GM18951 (cell line): ENCODE results near the gene SCN3B.

Experiments used
- POLR2A ChIP-seq: IDR thresholded peaks from 4 replicates; pipeline ENCODE4 v1.6.1; 2011; ENCODE audit warnings: mild to moderate bottlenecking; ENCODE audit not compliant: insufficient read length, insufficient read depth; ENCODE audit errors: extremely low read depth
- in situ Hi-C: fragments of 300-500 bp; cut with MboI; formaldehyde crosslinking; loops from one replicate; pipeline ENCODE4 v1.12.0; 2022; ENCODE audit warnings: low sequenced_read_pairs, mixed read lengths, inconsistent platforms; ENCODE audit not compliant: unreplicated experiment

Gene SCN3B

GRCh38 chr11:123603666-123604065, 50.8 kb downstream of the SCN3B start:
- in situ Hi-C loops = no loop called here
- no peak for TF ChIP-seq POLR2A

- TF ChIP-seq POLR2A = no peak
- in situ Hi-C loops = no loop called here
Measured at GRCh38 chr11:123601743-123602142, 52.7 kb downstream of the SCN3B start.

- no peak for TF ChIP-seq POLR2A
- in situ Hi-C loops = no loop called here
Measured at GRCh38 chr11:123601136-123601535, 53.3 kb downstream of the SCN3B start.

- TF ChIP-seq POLR2A = no peak
- in situ Hi-C loops = no loop called here
Measured at GRCh38 chr11:123597859-123598258, 56.6 kb downstream of the SCN3B start.

- in situ Hi-C loops = no loop called here
- no peak for TF ChIP-seq POLR2A
Measured at GRCh38 chr11:123594921-123595320, 59.5 kb downstream of the SCN3B start.

GRCh38 chr11:123594188-123594901, 60.1 kb downstream of the SCN3B start:
- no peak for TF ChIP-seq POLR2A
- in situ Hi-C loops = no loop called here

GRCh38 chr11:123593570-123593969, 60.9 kb downstream of the SCN3B start:
- no peak for TF ChIP-seq POLR2A
- in situ Hi-C loops = no loop called here

GRCh38 chr11:123590296-123590912, 64.0 kb downstream of the SCN3B start:
- in situ Hi-C loops = no loop called here
- TF ChIP-seq POLR2A = no peak

- TF ChIP-seq POLR2A = no peak
- in situ Hi-C loops = no loop called here
Measured at GRCh38 chr11:123588864-123589262, 65.6 kb downstream of the SCN3B start.

- in situ Hi-C loops = no loop called here
- TF ChIP-seq POLR2A = no peak
Measured at GRCh38 chr11:123588117-123588863, 66.1 kb downstream of the SCN3B start.

GRCh38 chr11:123587559-123587958, 66.9 kb downstream of the SCN3B start:
- in situ Hi-C loops = no loop called here
- no peak for TF ChIP-seq POLR2A

- no peak for TF ChIP-seq POLR2A
- in situ Hi-C loops = no loop called here
Measured at GRCh38 chr11:123587044-123587443, 67.4 kb downstream of the SCN3B start.

- in situ Hi-C loops = no loop called here
- no peak for TF ChIP-seq POLR2A
Measured at GRCh38 chr11:123586568-123586967, 67.9 kb downstream of the SCN3B start.

GRCh38 chr11:123585706-123586105, 68.7 kb downstream of the SCN3B start:
- in situ Hi-C loops = no loop called here
- TF ChIP-seq POLR2A = no peak
